SH-SY5Y (cell line): ENCODE data around the gene PCDH9.

Experiments
- GATA2 ChIP-seq: IDR thresholded peaks from 2 replicates; pipeline ENCODE4 v1.6.1; 2011; ENCODE audit warnings: mild to moderate bottlenecking, low read depth, low read length
- GATA3 ChIP-seq: IDR thresholded peaks from 2 replicates; pipeline ENCODE4 v1.6.1; 2011; ENCODE audit warnings: low read depth, mild to moderate bottlenecking, low read length, moderate library complexity

DNA sequence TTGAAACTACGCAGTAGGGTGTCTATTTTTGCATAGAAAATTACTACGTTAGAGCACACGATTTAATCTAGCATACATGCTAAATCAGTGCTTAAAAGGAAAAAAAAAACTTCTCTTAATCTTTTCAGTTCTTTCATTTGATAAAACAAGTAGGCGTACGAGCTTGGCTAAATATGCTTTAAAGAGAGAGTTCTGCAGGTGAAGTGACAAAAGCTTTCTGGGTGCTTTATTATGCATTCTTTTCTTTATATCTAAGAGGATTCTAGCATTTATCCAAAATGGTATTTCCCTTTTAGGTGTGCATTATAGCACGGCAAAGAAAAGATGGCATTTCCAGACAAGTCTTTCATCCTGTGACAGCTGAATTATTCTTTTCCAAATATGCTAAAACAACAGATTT lies 281.2 kb downstream of the PCDH9 start:
- TF ChIP-seq GATA2: no peak
- no peak for TF ChIP-seq GATA3
